PC-9 (cell line): ENCODE results near the gene AIMP1.

Experiments used
- CTCF ChIP-seq: fragments of 200-600 bp; sonication (generic); conservative IDR thresholded peaks from 2 replicates; pipeline ENCODE4 v1.6.1; 2017; ENCODE audit warnings: mixed run types, antibody characterized with exemption, mild to moderate bottlenecking, moderate library complexity
- EZH2 ChIP-seq: fragments of 200-600 bp; sonication (generic); IDR thresholded peaks from 2 replicates; pipeline ENCODE4 v1.8.0; 2017; ENCODE audit warnings: antibody characterized with exemption, low read depth

- TF ChIP-seq CTCF (no peak), EZH2 (no peak)
Measured at GRCh38 chr4:106385853-106386393, 69.6 kb downstream of the AIMP1 start.
